Endothelial cell of umbilical vein (primary cell): ENCODE data around the gene TRPM7.

Source experiments
- FOS ChIP-seq: IDR thresholded peaks from 2 replicates; pipeline ENCODE4 v1.6.1; 2011; ENCODE audit warnings: mild to moderate bottlenecking, low read length, moderate library complexity, borderline replicate concordance; ENCODE audit not compliant: insufficient read depth
- POLR2A ChIP-seq: IDR thresholded peaks from 2 replicates; pipeline ENCODE4 v1.6.1; 2012; ENCODE audit warnings: low read depth, mild to moderate bottlenecking, control low read depth, low read length
- POLR2AphosphoS5 ChIP-seq: IDR thresholded peaks from 2 replicates; pipeline ENCODE4 v1.6.1; 2012; ENCODE audit warnings: low read depth, mild to moderate bottlenecking, control low read depth, low read length, moderate library complexity; ENCODE audit not compliant: insufficient read depth
- TF ChIP-seq, protein P1 (sequence below), 2 donors: IDR thresholded peaks; 1 replicate in 1 of 2; 2 replicates in 1 of 2; pipeline ENCODE4 v1.5.1; 2011; ENCODE audit warnings: low read length in 2 of 2, mild to moderate bottlenecking in 2 of 2, moderate library complexity in 2 of 2, control low read depth in 1 of 2, inconsistent platforms in 1 of 2, low read depth in 1 of 2; ENCODE audit not compliant: insufficient read depth in 1 of 2; ENCODE audit errors: extremely low read depth in 1 of 2
- TF ChIP-seq, protein P2 (sequence below): IDR thresholded peaks from 2 replicates; pipeline ENCODE4 v1.6.1; 2011; ENCODE audit not compliant: insufficient read depth, insufficient read length

DNA sequence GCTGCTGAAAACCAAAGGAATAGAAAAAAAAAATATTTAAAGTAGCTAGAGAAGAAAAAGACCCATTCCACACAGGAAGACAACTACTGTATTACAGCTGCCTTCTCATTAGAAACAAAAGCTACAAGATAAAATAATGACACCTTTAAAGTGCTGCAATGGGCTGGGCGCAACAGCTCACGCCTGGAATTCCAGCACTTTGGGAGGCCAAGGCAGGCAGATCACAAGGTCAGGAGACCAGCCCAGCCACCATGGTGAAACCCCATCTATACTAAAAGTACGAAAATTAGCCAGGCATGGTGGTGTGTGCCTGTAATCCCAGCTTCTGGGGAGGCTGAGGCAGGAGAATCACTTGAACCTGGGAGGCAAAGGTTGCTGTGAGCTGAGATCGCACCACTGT, 31.0 kb downstream of the TRPM7 start:
- TF ChIP-seq POLR2A (no peak), POLR2AphosphoS5 (no peak), FOS (no peak)
- TF ChIP-seq, protein P1, sequence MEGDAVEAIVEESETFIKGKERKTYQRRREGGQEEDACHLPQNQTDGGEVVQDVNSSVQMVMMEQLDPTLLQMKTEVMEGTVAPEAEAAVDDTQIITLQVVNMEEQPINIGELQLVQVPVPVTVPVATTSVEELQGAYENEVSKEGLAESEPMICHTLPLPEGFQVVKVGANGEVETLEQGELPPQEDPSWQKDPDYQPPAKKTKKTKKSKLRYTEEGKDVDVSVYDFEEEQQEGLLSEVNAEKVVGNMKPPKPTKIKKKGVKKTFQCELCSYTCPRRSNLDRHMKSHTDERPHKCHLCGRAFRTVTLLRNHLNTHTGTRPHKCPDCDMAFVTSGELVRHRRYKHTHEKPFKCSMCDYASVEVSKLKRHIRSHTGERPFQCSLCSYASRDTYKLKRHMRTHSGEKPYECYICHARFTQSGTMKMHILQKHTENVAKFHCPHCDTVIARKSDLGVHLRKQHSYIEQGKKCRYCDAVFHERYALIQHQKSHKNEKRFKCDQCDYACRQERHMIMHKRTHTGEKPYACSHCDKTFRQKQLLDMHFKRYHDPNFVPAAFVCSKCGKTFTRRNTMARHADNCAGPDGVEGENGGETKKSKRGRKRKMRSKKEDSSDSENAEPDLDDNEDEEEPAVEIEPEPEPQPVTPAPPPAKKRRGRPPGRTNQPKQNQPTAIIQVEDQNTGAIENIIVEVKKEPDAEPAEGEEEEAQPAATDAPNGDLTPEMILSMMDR (IDR thresholded peaks at IDR 0.05; ENCODE audit: extremely low read depth in 1 of 2, insufficient read depth in 1 of 2, low read depth in 1 of 2, low read length in 2 of 2), result no peak
- TF ChIP-seq, protein P2, sequence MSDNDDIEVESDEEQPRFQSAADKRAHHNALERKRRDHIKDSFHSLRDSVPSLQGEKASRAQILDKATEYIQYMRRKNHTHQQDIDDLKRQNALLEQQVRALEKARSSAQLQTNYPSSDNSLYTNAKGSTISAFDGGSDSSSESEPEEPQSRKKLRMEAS, result no peak
